GM19035 (cell line): ENCODE data around the gene RAB3A.

Experiments used
- ATAC-seq: cut with Tn5 transposase; IDR thresholded peaks from one replicate; pipeline ENCODE4 v1.9.1; 2021; ENCODE audit not compliant: unreplicated experiment

Gene RAB3A

DNA sequence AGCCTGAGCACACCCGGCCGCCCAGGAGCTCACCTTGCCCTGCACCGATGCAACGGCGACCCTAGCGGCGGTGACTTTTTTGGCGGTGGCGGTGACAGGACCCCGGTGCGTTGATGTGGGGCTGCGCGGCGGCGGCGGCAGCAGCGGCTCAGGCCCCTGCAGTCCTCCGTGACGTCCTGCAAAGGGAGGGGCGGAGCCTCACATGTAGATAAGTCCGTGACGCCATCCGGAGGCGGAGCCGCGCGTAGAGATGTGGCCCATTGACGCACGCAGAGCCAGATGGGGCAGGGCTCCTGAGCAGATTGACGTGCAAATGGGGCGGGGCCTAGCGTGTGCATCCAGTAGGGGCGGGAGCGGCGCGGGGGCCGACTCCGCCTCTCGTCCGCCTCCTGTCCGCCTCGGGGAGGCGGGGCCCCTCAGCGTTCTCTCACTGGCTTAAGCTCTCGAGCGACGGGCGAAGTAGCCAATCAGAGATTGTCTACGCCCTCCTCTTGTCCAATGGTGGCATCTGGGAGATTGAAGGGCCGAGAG, at the start of gene RAB3A:
Gene RAB3A (minus strand): TSS at position 180 of the 531 bp plus-strand sequence. CDS start 1,302 bp downstream, outside the sequence.
- peak; percentile 88 for ATAC-seq

GRCh38 chr19:18253130-18253529, 49.3 kb upstream of the RAB3A start:
- no peak for ATAC-seq

DNA sequence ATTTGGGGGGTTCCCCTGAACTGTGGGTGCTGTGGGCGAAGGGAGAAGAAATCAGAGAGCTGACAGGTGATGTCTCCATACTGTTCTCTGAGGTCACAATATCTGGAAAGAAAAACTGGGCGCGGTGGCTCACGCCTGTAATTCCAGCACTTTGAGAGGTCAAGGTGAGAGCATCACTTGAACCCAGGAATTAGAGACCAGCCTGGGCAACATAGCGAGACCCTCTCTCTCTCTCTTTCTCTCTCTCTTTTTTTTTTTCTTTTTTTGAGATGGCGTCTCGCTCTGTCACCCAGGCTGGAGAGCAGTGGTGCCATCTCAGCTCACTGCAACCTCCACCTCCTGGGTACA, 48.5 kb upstream of the RAB3A start:
- no peak for ATAC-seq

DNA sequence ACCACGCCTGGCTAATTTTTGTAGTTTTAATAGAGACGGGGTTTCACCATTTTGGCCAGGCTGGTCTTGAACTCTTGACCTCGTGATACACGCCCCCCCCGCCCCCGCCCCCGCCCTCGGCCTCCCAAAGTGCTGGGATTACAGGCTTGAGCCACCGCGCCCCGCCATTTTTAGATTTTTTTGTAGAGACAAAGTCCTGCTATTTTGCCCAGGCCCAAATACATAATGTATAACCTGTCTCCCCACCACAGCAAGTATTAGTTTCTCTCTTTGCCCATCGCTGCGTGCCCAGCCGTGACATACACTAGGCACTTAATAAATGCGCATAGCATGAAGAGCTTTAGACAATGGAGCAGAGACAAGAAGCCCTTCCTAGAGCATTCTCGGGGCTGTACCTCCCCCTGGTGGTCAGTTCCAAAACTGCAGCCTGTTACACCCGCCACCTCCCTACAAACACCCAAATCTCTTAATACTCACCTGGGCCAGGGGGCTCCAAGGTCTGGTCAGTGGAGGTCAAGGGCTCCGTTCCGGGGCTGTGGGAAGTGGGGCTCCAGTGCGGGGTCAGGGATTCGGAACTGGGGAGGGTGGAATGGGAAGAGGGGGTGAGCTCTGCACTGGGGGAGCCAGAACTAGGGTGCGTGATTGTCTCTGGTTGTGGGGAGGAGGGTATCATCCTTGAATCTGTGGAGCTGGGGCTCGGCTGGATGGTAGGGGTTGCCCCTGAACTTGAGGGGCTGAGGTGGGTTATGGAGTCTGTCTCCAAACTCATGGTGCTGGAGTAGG, 47.9 kb upstream of the RAB3A start:
- ATAC-seq = no peak

DNA sequence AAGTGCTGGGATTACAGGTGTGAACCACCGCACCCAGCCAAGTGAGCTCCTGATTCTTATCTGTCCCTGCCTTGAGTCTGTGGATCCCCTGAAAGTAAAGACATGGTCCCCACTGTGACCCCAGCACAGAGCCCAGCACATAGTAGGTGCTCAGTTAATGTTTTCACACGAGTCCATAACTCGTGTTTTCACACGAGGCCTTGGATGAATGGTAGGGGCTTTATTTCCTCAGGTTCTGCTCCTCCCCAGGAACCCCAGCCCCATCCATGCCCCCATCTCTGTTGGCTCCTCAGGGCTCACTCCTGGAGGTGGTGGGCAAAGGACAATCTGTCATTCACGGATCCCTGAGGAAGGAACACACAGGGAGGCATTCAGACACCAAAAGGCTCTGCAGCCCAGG, 46.0 kb upstream of the RAB3A start:
- no peak for ATAC-seq

DNA sequence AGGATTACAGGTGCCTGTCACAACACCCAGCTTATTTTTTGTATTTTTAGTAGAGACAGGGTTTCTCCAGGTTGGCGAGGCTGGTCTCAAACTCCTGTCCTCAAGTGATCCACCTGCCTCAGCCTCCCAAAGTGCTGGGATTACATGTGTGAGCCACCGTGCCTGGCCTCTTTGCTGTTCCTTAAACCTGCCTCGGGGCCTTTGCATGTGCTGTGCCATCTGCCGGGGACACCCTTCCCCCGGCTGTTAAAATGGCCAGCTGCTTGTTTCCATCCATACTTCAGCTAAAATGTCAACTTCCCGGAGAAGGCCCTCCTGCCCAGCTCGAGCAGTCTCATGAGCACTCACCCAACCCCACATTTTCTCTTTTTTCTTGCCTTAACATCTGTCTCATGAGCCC, 41.5 kb upstream of the RAB3A start:
- ATAC-seq = no peak

DNA sequence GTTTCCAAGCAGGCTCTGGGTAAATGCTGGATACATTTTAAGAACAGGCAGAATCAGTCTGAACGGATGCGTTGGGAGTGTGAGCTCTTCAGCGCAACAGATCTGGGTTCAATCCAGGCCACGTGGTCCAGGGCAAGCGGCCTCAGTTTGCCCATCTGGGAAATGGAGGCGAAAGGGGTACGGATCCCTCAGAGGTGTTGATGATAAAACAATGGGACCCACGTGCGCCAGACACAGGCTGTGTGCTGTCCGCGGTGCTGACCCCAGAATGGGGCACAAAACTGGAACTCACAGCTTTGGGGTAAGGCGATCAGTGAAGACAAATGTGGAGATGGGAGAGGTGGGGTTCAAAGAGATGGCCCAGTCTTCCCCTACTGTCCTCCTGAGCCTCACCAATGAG, 35.5 kb upstream of the RAB3A start:
- no peak for ATAC-seq

DNA sequence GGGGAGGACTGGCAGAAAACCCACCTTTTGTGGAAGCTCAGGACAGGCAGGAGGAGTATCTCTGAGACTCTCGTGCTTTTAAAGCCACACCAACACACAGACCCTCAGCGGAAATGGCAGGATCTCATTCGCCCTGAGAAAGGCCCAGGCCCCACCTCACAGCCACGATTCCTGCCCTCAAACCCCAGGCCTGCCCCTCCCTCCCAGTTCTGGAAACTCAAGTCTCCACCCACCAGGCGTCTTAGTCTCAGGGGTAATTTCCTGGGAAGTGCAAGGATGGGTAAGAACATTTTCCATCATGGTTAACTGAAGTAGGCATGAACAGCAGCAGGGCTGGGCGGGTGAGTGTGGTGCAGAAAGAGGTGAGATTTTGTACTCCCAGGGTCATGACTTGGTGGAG, 30.4 kb upstream of the RAB3A start:
- no peak for ATAC-seq

DNA sequence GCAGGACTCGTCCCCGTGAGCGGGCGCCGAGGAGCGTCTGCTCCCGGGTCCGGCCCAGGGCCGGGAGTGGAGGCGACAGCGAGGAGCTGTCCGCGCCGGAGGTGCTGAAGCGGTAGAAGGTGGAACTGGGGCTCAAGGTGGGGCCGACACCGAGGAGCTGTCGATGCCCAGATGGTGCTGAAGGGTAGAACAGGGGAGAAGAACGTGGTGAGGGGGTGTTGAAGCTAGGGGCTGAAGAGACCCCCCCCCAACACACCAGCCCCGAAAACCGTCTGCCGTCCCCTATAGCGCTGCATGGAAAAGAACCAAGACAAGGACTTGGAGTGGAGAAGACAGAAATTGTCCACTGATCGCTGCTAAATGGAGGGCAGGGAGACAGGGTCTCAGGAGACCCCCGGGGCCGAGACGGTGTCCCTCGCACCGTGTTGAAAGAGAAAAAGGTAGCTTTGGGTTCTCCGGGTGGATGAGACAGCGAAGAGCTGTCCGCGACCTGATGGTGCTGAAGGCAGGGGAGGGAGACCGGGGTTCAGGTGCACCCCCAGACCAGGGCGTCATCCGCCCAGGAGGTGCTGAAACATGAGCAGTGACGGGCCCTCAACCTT, 29.5 kb upstream of the RAB3A start:
- ATAC-seq = no peak

- no peak for ATAC-seq
Measured at GRCh38 chr19:18232540-18233223, 28.8 kb upstream of the RAB3A start.

- no peak for ATAC-seq
Measured at GRCh38 chr19:18231775-18232174, 27.9 kb upstream of the RAB3A start.

DNA sequence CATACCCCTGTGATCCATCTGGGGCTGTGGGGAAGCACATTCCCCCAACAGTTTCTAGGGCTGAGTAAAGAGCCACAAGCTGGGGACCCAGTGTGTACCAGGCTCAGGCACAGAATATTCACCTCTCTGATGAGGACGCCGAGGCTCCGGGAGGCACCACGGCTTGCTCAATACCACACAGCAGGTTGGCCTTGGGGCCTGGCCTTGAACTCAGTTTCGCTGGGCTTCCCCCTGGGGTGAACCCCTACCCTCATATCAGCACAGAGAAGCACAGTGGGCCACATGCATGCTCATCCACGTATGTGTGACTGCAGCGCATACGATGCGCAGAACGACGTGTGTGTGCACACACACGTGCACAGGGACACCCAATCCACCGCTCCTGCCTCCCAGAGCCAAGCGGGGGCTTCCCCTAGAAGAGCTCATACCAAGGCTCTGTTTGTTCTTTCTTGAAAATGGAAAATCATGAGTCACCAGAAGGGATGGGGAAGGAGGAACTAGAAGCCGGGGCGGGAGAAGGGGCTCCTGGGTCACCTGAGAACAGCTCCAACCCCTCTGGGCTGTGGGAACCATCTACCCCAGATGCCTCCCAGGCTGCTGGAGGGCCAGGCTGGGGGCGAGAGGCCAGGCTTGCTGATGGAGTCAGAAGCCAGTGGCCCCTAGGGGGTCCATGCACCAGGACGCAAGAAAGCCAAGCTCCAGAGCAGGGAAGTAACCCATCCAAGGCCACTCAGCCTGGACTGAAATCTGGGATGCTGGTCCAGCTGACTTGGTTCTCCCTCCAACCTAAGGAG, 27.3 kb upstream of the RAB3A start:
- no peak for ATAC-seq

DNA sequence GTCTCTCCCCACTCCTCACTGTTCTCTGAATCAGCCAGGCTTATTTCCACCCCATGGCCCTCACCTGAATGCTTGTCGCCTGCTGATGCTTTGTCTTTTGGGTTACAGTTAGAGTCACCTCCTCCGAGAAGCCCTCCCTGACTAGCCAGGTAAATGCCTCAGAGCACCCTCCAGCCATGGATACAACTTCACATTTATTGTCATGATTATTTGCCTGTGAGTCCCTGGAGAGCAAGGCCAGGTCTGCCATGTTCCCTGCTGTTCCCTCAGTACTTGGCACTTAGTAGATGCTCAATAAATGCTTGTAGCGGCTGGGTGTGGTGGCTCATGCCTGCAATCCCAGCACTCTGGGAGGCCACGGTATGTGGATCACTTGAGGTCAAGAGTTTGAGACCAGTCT, 26.1 kb upstream of the RAB3A start:
- ATAC-seq = no peak

- no peak for ATAC-seq
Measured at GRCh38 chr19:18229474-18229873, 25.6 kb upstream of the RAB3A start.

GRCh38 chr19:18227781-18228271, 24.0 kb upstream of the RAB3A start:
- ATAC-seq = no peak

GRCh38 chr19:18226956-18227780, 23.3 kb upstream of the RAB3A start:
- no peak for ATAC-seq

GRCh38 chr19:18225702-18226468, 22.0 kb upstream of the RAB3A start, which contains the start of gene PDE4C:
TSS of gene PDE4C (minus strand) at chr19:18226438. CDS start at chr19:18226415, 23 bp downstream.
- ATAC-seq = no peak

DNA sequence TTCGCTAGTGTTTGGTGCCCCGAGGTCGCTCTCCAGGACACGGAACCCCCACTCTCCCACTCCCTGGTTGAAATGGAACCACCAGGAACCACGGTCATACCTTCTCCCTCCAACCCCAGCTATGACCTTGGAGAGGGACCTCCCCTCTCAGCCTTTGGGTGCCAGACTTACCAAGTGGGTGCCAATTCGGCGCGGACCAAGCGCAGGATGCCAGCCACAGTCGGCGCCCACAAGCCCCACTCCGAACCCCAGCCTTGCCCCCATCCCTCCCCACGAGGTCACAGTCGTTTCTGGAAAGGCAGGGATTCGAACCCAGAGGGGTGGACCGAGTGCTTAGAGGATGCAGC, 21.5 kb upstream of the RAB3A start:
- ATAC-seq = no peak
